H1 (cell line): Measurements from ENCODE around the gene CYB561D2. TPM values are rescaled to one million over a fixed set of nuclear protein-coding genes. Genes with fewer than 3 reads are reported as not detected.

Experiments
- CTCF ChIA-PET: fragments of 300-600 bp; sonication (Branson Sonifier 250); formaldehyde crosslinking; loops from one replicate; lab custom pipeline; 2021; ENCODE audit not compliant: partially characterized antibody; lab: Charles Lee
- POLR2A ChIA-PET: fragments of 300-600 bp; sonication (Branson Sonifier 250); formaldehyde crosslinking; loops from one replicate; lab custom pipeline; 2021; ENCODE audit warnings: inconsistent platforms; ENCODE audit not compliant: partially characterized antibody; lab: Charles Lee
- DNase-seq, 2 experiments: peaks; one replicate each; pipeline versions ENCODE4 v3.0.0 to v3.0.0-alpha.2; 2010 to 2022; ENCODE audit warnings: low spot score in 2 of 2, low read depth in 1 of 2, mixed read lengths in 1 of 2
- FAIRE-seq: peaks from 2 replicates; lab custom pipeline; 2011; peaks lifted over from hg19 to GRCh38; lab: Jason Lieb, UNC
- H2AFZ ChIP-seq: 2 replicates; pipeline ENCODE4 v1.8.1; 2012; ENCODE audit warnings: low read length, inconsistent platforms
- H2AK5ac ChIP-seq: 2 replicates; pipeline ENCODE4 v1.6.1; 2013; ENCODE audit warnings: low read depth, low read length
- H2BK120ac ChIP-seq: replicated peaks from 2 replicates; pipeline ENCODE3; 2013; ENCODE audit warnings: low read depth, low read length, inconsistent platforms
- H2BK12ac ChIP-seq: 2 replicates; pipeline ENCODE4 v1.6.1; 2013; ENCODE audit warnings: low read depth, low read length
- H2BK15ac ChIP-seq: 2 replicates; pipeline ENCODE4 v1.6.1; 2013; ENCODE audit warnings: low read length
- H2BK20ac ChIP-seq: 2 replicates; pipeline ENCODE4 v1.6.1; 2013; ENCODE audit warnings: low read length
- H2BK5ac ChIP-seq: 2 replicates; pipeline ENCODE4 v1.6.1; 2013; ENCODE audit warnings: low read depth, low read length
- H3K14ac ChIP-seq: 2 replicates; pipeline ENCODE4 v1.6.1; 2013; ENCODE audit warnings: inconsistent platforms; ENCODE audit not compliant: insufficient read length
- H3K18ac ChIP-seq: 2 replicates; pipeline ENCODE4 v1.6.1; 2013; ENCODE audit warnings: low read length; ENCODE audit errors: extremely low read depth
- H3K23ac ChIP-seq: 2 replicates; pipeline ENCODE4 v1.6.1; 2013; ENCODE audit warnings: inconsistent platforms; ENCODE audit not compliant: insufficient read length
- H3K23me2 ChIP-seq: 2 replicates; pipeline ENCODE4 v1.6.1; 2013; ENCODE audit warnings: low read depth, low read length
- H3K27ac ChIP-seq: 2 replicates; pipeline ENCODE4 v1.6.1; 2011; ENCODE audit warnings: low read depth, low read length, inconsistent platforms
- H3K27me3 ChIP-seq, 4 experiments: replicated peaks in 1 of 4; 1 replicate in 1 of 4; 2 replicates in 3 of 4; pipeline versions ENCODE4 v1.6.1 to v1.8.1; 2011 to 2013; ENCODE audit warnings: low read length in 3 of 4, mild to moderate bottlenecking in 3 of 4, inconsistent platforms in 2 of 4, mixed read lengths in 2 of 4, moderate library complexity in 1 of 4; ENCODE audit not compliant: control insufficient read depth in 3 of 4, insufficient read depth in 3 of 4; ENCODE audit errors: extremely low read depth in 1 of 4
- H3K36me3 ChIP-seq, 4 experiments: 2 replicates each; pipeline versions ENCODE4 v1.6.1 to v1.8.1; 2011 to 2013; ENCODE audit warnings: mild to moderate bottlenecking in 4 of 4, low read length in 3 of 4, moderate library complexity in 2 of 4, control low read depth in 1 of 4, inconsistent platforms in 1 of 4; ENCODE audit not compliant: insufficient read depth in 4 of 4, control insufficient read depth in 2 of 4
- H3K4ac ChIP-seq: replicated peaks from 2 replicates; pipeline ENCODE3; 2013; ENCODE audit warnings: low read length, low read depth, mixed read lengths, inconsistent platforms; ENCODE audit not compliant: insufficient read length
- H3K4me1 ChIP-seq, 4 experiments: replicated peaks in 1 of 4; 1 replicate in 1 of 4; 2 replicates in 3 of 4; pipeline versions ENCODE4 v1.6.1 to v1.8.1; 2011 to 2013; ENCODE audit warnings: low read length in 3 of 4, inconsistent platforms in 2 of 4, mixed read lengths in 1 of 4; ENCODE audit not compliant: insufficient read depth in 4 of 4, control insufficient read depth in 3 of 4
- H3K4me2 ChIP-seq, 2 experiments: 2 replicates each; pipeline versions ENCODE4 v1.6.1 to v1.8.1; 2011 to 2013; ENCODE audit warnings: low read depth in 2 of 2, low read length in 2 of 2, control low read depth in 1 of 2, inconsistent platforms in 1 of 2, mild to moderate bottlenecking in 1 of 2; ENCODE audit not compliant: insufficient read depth in 1 of 2
- H3K4me3 ChIP-seq, 4 experiments: fragments of 200-600, 300-600 bp in 1 of 4; sonication (generic), shearing (Covaris generic), sonication (Bioruptor Twin) in 1 of 4; 2 replicates each; pipeline versions ENCODE4 v1.5.1 to v1.8.1; 2011 to 2016; ENCODE audit warnings: low read length in 4 of 4, low read depth in 3 of 4, control low read depth in 2 of 4, inconsistent platforms in 2 of 4, mild to moderate bottlenecking in 2 of 4, mixed read lengths in 1 of 4, moderate library complexity in 1 of 4; ENCODE audit not compliant: insufficient read depth in 2 of 4; ENCODE audit errors: extremely low read depth in 1 of 4
- H3K56ac ChIP-seq: replicated peaks from 2 replicates; pipeline ENCODE3; 2013; ENCODE audit warnings: low read depth, mild to moderate bottlenecking, mixed read lengths, low read length, inconsistent platforms; ENCODE audit not compliant: insufficient read length
- H3K79me1 ChIP-seq: 2 replicates; pipeline ENCODE4 v1.6.1; 2013; ENCODE audit warnings: low read depth, low read length, control low read depth
- H3K79me2 ChIP-seq, 2 experiments: 2 replicates each; pipeline versions ENCODE4 v1.6.1 to v1.8.1; 2012 to 2013; ENCODE audit warnings: low read length in 2 of 2, mild to moderate bottlenecking in 2 of 2, inconsistent platforms in 1 of 2; ENCODE audit not compliant: insufficient read depth in 2 of 2, control insufficient read depth in 1 of 2
- H3K9ac ChIP-seq, 4 experiments: replicated peaks in 1 of 4; 1 replicate in 1 of 4; 2 replicates in 3 of 4; pipeline versions ENCODE4 v1.6.1 to v1.8.1; 2011 to 2013; ENCODE audit warnings: low read depth in 3 of 4, low read length in 3 of 4, control low read depth in 2 of 4, mild to moderate bottlenecking in 2 of 4, moderate library complexity in 2 of 4, inconsistent platforms in 1 of 4; ENCODE audit errors: extremely low read depth in 1 of 4
- H3K9me3 ChIP-seq, 2 experiments: 2 replicates each; pipeline versions ENCODE4 v1.6.1 to v1.8.1; 2012 to 2013; ENCODE audit warnings: mild to moderate bottlenecking in 2 of 2, moderate library complexity in 2 of 2, control low read depth in 1 of 2, inconsistent platforms in 1 of 2, low read depth in 1 of 2, low read length in 1 of 2, mixed read lengths in 1 of 2; ENCODE audit not compliant: insufficient read depth in 2 of 2
- H4K20me1 ChIP-seq, 2 experiments: replicated peaks in 1 of 2; 2 replicates each; pipeline versions ENCODE3 to v1.8.1; 2011 to 2013; ENCODE audit warnings: inconsistent platforms in 2 of 2, low read length in 2 of 2, mild to moderate bottlenecking in 1 of 2; ENCODE audit not compliant: insufficient read depth in 2 of 2, control insufficient read depth in 1 of 2
- H4K5ac ChIP-seq: 2 replicates; pipeline ENCODE4 v1.6.1; 2013; ENCODE audit warnings: low read length, low read depth, mixed read lengths, inconsistent platforms; ENCODE audit not compliant: insufficient read length
- H4K8ac ChIP-seq: 2 replicates; pipeline ENCODE4 v1.8.0; 2013; ENCODE audit warnings: mild to moderate bottlenecking, moderate library complexity, low read length, inconsistent platforms; ENCODE audit not compliant: insufficient read depth; ENCODE audit errors: extremely low read depth
- H4K91ac ChIP-seq: replicated peaks from 2 replicates; pipeline ENCODE3; 2013; ENCODE audit warnings: low read length, mixed read lengths, inconsistent platforms; ENCODE audit not compliant: insufficient read length
- BACH1 ChIP-seq: IDR thresholded peaks from 2 replicates; pipeline ENCODE4 v1.6.1; 2012; ENCODE audit warnings: low read length, improper control_type of control experiment
- CEBPB ChIP-seq: IDR thresholded peaks from 2 replicates; pipeline ENCODE4 v1.6.1; 2012; ENCODE audit warnings: low read depth, low read length
- CHD2 ChIP-seq: IDR thresholded peaks from 2 replicates; pipeline ENCODE4 v1.6.1; 2012; ENCODE audit warnings: low read length, improper control_type of control experiment
- CREB1 ChIP-seq: IDR thresholded peaks from 2 replicates; pipeline ENCODE4 v1.6.1; 2012; ENCODE audit warnings: inconsistent platforms
- GTF2F1 ChIP-seq: IDR thresholded peaks from 2 replicates; pipeline ENCODE4 v1.6.1; 2012; ENCODE audit warnings: low read depth, low read length, improper control_type of control experiment, borderline replicate concordance
- KDM4A ChIP-seq: IDR thresholded peaks from one replicate; pipeline ENCODE4 v1.7.1; 2012; ENCODE audit warnings: low read depth, mild to moderate bottlenecking, moderate library complexity, low read length, inconsistent platforms; ENCODE audit not compliant: severe bottlenecking
- POLR2AphosphoS5 ChIP-seq: IDR thresholded peaks from 2 replicates; pipeline ENCODE4 v1.6.1; 2011; ENCODE audit warnings: low read depth, low read length
- SIRT6 ChIP-seq: IDR thresholded peaks from one replicate; pipeline ENCODE4 v1.7.1; 2012; ENCODE audit warnings: low read length, inconsistent platforms
- SUZ12 ChIP-seq: fragments of 200-600 bp; sonication (generic); IDR thresholded peaks from 2 replicates; pipeline ENCODE4 v1.6.1; 2012; ENCODE audit warnings: mild to moderate bottlenecking, inconsistent platforms, low read length, moderate library complexity, mixed read lengths
- TAF7 ChIP-seq: optimal IDR thresholded peaks from 2 replicates; pipeline ENCODE3; 2011; ENCODE audit warnings: low read depth, mild to moderate bottlenecking, inconsistent platforms, low read length, moderate library complexity, borderline replicate concordance
- TBP ChIP-seq: IDR thresholded peaks from 2 replicates; pipeline ENCODE4 v1.6.1; 2011; ENCODE audit warnings: low read depth, low read length, improper control_type of control experiment
- USF2 ChIP-seq: IDR thresholded peaks from 2 replicates; pipeline ENCODE4 v1.6.1; 2011; ENCODE audit warnings: low read length, improper control_type of control experiment
- WGBS, 2 experiments: shearing (Covaris generic) in 1 of 2; methylation state at CpG; one replicate each; pipeline versions ENCODE4 v1.1.6 to v1.1.7; 2013 to 2015; ENCODE audit warnings: low lambda C conversion rate in 2 of 2, mixed read lengths in 2 of 2, inconsistent platforms in 1 of 2, low coverage in 1 of 2, missing lambda C conversion rate in 1 of 2; ENCODE audit not compliant: insufficient replicate concordance in 2 of 2, insufficient coverage in 1 of 2, insufficient read length in 1 of 2; ENCODE audit errors: extremely low coverage in 1 of 2, missing lambda C conversion rate in 1 of 2; 5-methylcytosine and 5-hydroxymethylcytosine counted together
- polyA plus RNA-seq, 7 experiments: library from polyadenylated mRNA; depleted of rRNA in 3 of 7; stranded (reverse) in 5 of 7; unstranded in 2 of 7; fragments of >200 nt in 5 of 7; fragments of 200-250 nt in 2 of 7; gene quantifications; 1 replicate in 5 of 7; 2 replicates in 1 of 7; 4 replicates in 1 of 7; pipeline versions ENCODE4 v1.2.1 to v1.2.3, GENCODE V29; 2011 to 2013; ENCODE audit warnings: missing spikeins in 2 of 7, mixed read lengths in 2 of 7
- total RNA-seq: library from RNA; stranded (reverse); fragmentation: NEBNext Ultra II Directional; extraction: Animal tissue kit (Norgen Biotek cat#: 25700); gene quantifications from 2 replicates; pipeline ENCODE4 v1.2.1, GENCODE V29; 2021
- TF ChIP-seq, protein P1 (sequence below): IDR thresholded peaks from 2 replicates; pipeline ENCODE4 v1.6.1; 2012; ENCODE audit warnings: inconsistent platforms

Gene CYB561D2
- total and polyA plus RNA-seq, 2 of the 8 experiments (the other 6 are each of a cell fraction or from before 2014, with no cell fraction given), result 9.8 to 34.0 TPM

GRCh38 chr3:50372349-50372748 is 21.7 kb downstream of the CYB561D2 start:
- H3K79me2 ChIP-seq, result no peaks in the 10 kb centered on the region
- H3K18ac ChIP-seq, result no peak overlapping the region
- no peaks in the 10 kb centered on the region; a peak in 2 of 7 replicates for H3K27me3 ChIP-seq
- no peak overlapping the region for H3K4me2 ChIP-seq
- no peaks in the 10 kb centered on the region for H3K36me3 ChIP-seq
- CTCF ChIA-PET, result interaction anchor here (0.6 to 1.2 kb wide), 3 partner anchors 62 to 192 kb away, joined by 3 read pairs; no protein-coding TSS in a partner anchor
- 81% methylated on average over 8 of the region's 8 CpGs; no CpG with 5 or more reads in 1 of the 2 experiments for WGBS, 2 experiments
- peak overlapping the region; percentile 12; the same call in 1 of the 2 replicates for H2BK5ac ChIP-seq
- H2AFZ ChIP-seq, result no peak overlapping the region
- 0 out of 2 replicates have a peak, but pooled peaks cover 2% of the 10 kb centered on the region for H3K79me1 ChIP-seq
- peak overlapping the region; percentile 74 for H3K4ac ChIP-seq
- peak overlapping the region; percentile 3 for H4K91ac ChIP-seq
- H3K56ac ChIP-seq, result peak overlapping the region; percentile 12
- peak overlapping the region; percentile 90; the same call in 1 of the 2 replicates for H2BK15ac ChIP-seq
- H4K8ac ChIP-seq, result no peak overlapping the region
- no peak overlapping the region for H3K4me3 ChIP-seq
- no peak overlapping the region for H3K9ac ChIP-seq
- H3K9me3 ChIP-seq, result no peaks in the 10 kb centered on the region
- H3K23ac ChIP-seq, result no peak overlapping the region
- H4K5ac ChIP-seq, result no peak overlapping the region
- peaks cover 0 to 2% of the 10 kb centered on the region in 2 experiments for H4K20me1 ChIP-seq
- peaks cover 0 to 29% (median 20%) of the 10 kb centered on the region in 4 experiments; a peak in 6 of 7 replicates for H3K4me1 ChIP-seq
- H2BK20ac ChIP-seq, result peak overlapping the region; percentile 61; the same call in 1 of the 2 replicates
- 0 out of 2 replicates have a peak, but pooled peaks cover 2% of the 10 kb centered on the region for H3K23me2 ChIP-seq
- H2AK5ac ChIP-seq, result no peak overlapping the region
- peak overlapping the region; percentile 44; the same call in 1 of the 2 replicates for H2BK12ac ChIP-seq
- no peak for DNase-seq
- POLR2A ChIA-PET, result interaction anchor here (0.9 kb wide), 1 partner anchor 27 kb away, joined by 3 read pairs; no protein-coding TSS in a partner anchor
- no peak for FAIRE-seq
- H2BK120ac ChIP-seq, result no peak overlapping the region
- no peak overlapping the region for H3K14ac ChIP-seq
- H3K27ac ChIP-seq, result no peak overlapping the region
- TF ChIP-seq SUZ12, result no peak
- no peak for TF ChIP-seq USF2
- TF ChIP-seq CHD2, result no peak
- no peak for TF ChIP-seq CEBPB
- TF ChIP-seq TBP, result no peak
- TF ChIP-seq KDM4A, result no peak
- no peak for TF ChIP-seq BACH1
- TF ChIP-seq, protein P1, sequence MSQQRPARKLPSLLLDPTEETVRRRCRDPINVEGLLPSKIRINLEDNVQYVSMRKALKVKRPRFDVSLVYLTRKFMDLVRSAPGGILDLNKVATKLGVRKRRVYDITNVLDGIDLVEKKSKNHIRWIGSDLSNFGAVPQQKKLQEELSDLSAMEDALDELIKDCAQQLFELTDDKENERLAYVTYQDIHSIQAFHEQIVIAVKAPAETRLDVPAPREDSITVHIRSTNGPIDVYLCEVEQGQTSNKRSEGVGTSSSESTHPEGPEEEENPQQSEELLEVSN, result no peak
- no peak for TF ChIP-seq TAF7
- TF ChIP-seq POLR2AphosphoS5, result no peak
- TF ChIP-seq CREB1, result no peak
- TF ChIP-seq GTF2F1, result no peak
- no peak for TF ChIP-seq SIRT6
